RPMI8226 (cell line): ENCODE measurements around the gene PPP2R2B.

Experiments used
- DNase-seq: peaks from one replicate; pipeline ENCODE4 v3.0.0-alpha.2; 2015

The PPP2R2B gene

GRCh38 chr5:146778795-146779194 lies 99.8 kb downstream of the PPP2R2B start:
- DNase-seq: no peak

GRCh38 chr5:146778261-146778660 lies 100.3 kb downstream of the PPP2R2B start:
- no peak for DNase-seq

- DNase-seq: no peak
Measured at GRCh38 chr5:146772881-146773466, 105.6 kb downstream of the PPP2R2B start.

GRCh38 chr5:146770980-146771379 lies 107.6 kb downstream of the PPP2R2B start:
- DNase-seq: no peak

- DNase-seq: no peak
Measured at GRCh38 chr5:146770546-146770945, 108.0 kb downstream of the PPP2R2B start.

GRCh38 chr5:146767534-146767933 lies 111.0 kb downstream of the PPP2R2B start:
- no peak for DNase-seq

GRCh38 chr5:146766013-146766412 lies 112.5 kb downstream of the PPP2R2B start:
- no peak for DNase-seq

- no peak for DNase-seq
Measured at GRCh38 chr5:146765089-146765832, 113.3 kb downstream of the PPP2R2B start.

- DNase-seq: no peak
Measured at GRCh38 chr5:146762830-146763229, 115.7 kb downstream of the PPP2R2B start.

GRCh38 chr5:146761811-146762210 lies 116.7 kb downstream of the PPP2R2B start:
- no peak for DNase-seq

- no peak for DNase-seq
Measured at GRCh38 chr5:146758938-146759337, 119.6 kb downstream of the PPP2R2B start.

- no peak for DNase-seq
Measured at GRCh38 chr5:146758076-146758475, 120.5 kb downstream of the PPP2R2B start.

- DNase-seq: no peak
Measured at GRCh38 chr5:146756546-146756945, 122.0 kb downstream of the PPP2R2B start.

GRCh38 chr5:146755793-146756192 lies 122.8 kb downstream of the PPP2R2B start:
- no peak for DNase-seq

GRCh38 chr5:146754621-146755020 lies 123.9 kb downstream of the PPP2R2B start:
- DNase-seq: no peak

- DNase-seq: no peak
Measured at GRCh38 chr5:146753641-146754040, 124.9 kb downstream of the PPP2R2B start.

- no peak for DNase-seq
Measured at GRCh38 chr5:146751781-146752401, 126.7 kb downstream of the PPP2R2B start.

- DNase-seq: no peak
Measured at GRCh38 chr5:146751054-146751453, 127.5 kb downstream of the PPP2R2B start.

- DNase-seq: no peak
Measured at GRCh38 chr5:146748533-146748932, 130.0 kb downstream of the PPP2R2B start.

GRCh38 chr5:146745931-146746577 lies 132.5 kb downstream of the PPP2R2B start:
- DNase-seq: no peak

GRCh38 chr5:146744068-146744745 lies 134.3 kb downstream of the PPP2R2B start:
- DNase-seq: no peak

GRCh38 chr5:146734936-146735577 lies 143.5 kb downstream of the PPP2R2B start:
- no peak for DNase-seq

- no peak for DNase-seq
Measured at GRCh38 chr5:146732962-146733361, 145.6 kb downstream of the PPP2R2B start.
